HK-2 (cell line): ENCODE data around the gene USP43.
A peak's percentile ranks its signal among the peaks of the same experiment; 100 is the strongest.

Source experiments
- DNase-seq: peaks from one replicate; pipeline ENCODE4 v3.0.0-alpha.2; 2018; ENCODE audit not compliant: unreplicated experiment

The USP43 gene

DNA sequence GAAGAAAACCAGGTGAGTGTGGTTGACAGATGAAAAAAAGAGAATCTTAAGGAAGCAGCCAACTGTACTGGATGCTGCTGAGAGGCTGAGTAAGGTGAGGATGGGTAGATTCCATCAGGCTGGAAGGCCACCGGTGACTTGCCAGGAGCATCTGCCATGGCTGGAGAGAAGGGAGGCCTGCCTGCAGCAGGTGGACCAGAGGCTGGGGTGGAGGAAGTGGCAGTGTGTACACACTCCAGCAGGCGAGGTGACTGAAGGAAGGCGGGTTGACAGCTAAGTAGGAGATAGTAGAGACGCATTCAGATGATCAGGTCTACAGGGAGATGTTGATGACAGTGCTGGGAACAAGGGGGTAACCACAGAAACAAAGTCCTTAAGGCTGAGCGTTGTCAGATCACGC, 69.5 kb downstream of the USP43 start:
- no peak for DNase-seq

GRCh38 chr17:9715503-9716016, 70.2 kb downstream of the USP43 start:
- DNase-seq: no peak

DNA sequence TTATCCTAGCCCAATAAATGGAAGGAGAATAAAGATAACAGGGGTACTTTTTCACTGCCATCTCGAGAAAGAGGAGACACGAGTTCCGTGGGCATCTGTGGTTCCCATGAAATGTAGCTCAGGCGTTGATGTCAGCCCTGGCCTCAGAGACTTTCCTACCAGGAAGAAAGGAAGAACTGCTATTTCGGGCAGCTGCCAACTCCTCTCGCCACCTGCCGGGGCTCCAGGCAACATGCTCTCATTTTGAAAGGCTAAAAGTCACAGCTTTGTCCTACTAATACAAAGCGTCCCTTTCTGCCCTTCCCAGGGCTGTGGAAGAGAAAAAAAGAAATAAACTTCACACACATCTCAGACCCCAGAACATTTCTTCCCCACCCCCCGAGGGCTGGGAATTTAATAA, 80.3 kb downstream of the USP43 start:
- DNase-seq: no peak

DNA sequence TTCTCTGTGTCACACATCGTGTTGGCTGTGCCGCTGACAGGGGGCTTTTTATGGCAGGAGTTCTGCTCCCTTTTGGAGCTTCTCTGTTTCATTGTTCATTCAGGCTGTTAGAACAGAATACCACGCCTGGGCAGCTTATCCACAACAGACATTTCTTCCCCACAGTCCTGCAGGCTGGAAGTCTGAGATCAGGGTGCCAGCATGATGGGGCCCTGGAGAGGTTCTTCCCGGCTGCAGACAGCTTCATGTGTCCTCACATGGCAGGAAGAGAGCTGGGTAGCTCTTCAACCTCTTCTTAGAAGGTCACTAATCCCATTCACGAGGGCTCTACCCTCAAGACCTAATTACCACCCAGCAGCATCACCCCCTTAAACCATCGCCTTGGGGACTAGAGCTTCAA, 81.0 kb downstream of the USP43 start:
- no peak for DNase-seq

GRCh38 chr17:9728005-9728404, 82.7 kb downstream of the USP43 start:
- no peak for DNase-seq

GRCh38 chr17:9728564-9728963, 83.2 kb downstream of the USP43 start:
- DNase-seq: no peak

GRCh38 chr17:9729034-9729650, 83.8 kb downstream of the USP43 start:
- DNase-seq: no peak

- peak; percentile 39 for DNase-seq
These were observed 84.6 kb downstream of the USP43 start for GRCh38 chr17:9729735-9730420.

- DNase-seq: no peak
These were observed 105.2 kb downstream of the USP43 start for GRCh38 chr17:9750524-9750923.

GRCh38 chr17:9755083-9755482, 109.8 kb downstream of the USP43 start:
- no peak for DNase-seq

DNA sequence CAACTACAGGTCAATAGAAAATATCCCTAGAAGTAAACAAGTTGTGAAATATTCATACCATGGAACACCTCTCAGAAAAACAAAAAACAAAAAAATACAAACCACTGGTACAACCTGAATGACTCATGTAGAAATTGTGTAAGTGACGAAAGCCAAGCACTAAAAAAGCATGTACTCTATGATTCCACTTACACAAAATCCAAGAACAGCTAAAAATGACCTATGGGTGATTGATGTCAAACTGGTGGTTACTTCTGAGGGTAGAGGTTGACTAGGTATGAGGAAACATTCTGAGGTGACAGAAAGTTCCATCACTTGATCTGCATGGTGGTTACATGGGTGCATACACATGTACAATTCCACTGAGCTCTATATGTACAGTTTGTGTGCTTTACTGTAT, 114.9 kb downstream of the USP43 start:
- DNase-seq: no peak

GRCh38 chr17:9763643-9764042, 118.3 kb downstream of the USP43 start:
- no peak for DNase-seq

- no peak for DNase-seq
These were observed 120.0 kb downstream of the USP43 start for GRCh38 chr17:9765322-9765721.

DNA sequence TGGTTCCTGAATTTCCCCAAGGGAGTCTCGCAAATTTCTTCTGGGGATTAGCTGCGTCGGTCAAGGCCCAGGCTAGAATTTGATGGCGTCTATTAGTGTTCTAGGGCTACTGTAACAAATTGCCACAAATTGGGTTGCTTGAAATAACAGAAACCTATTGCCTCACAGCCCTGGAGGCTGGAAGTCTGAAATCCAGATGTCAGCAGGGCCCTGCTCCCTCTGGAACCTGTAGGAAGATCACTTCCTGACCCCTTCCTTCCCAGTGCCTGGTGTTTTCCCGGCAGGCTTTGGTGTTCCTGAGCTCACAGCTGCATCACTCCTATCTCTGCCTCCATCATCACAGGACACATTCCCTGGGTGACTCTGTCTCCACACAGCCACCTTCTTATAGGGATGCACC, 121.7 kb downstream of the USP43 start:
- no peak for DNase-seq

- no peak for DNase-seq
These were observed 122.2 kb downstream of the USP43 start for GRCh38 chr17:9767432-9767991.

DNA sequence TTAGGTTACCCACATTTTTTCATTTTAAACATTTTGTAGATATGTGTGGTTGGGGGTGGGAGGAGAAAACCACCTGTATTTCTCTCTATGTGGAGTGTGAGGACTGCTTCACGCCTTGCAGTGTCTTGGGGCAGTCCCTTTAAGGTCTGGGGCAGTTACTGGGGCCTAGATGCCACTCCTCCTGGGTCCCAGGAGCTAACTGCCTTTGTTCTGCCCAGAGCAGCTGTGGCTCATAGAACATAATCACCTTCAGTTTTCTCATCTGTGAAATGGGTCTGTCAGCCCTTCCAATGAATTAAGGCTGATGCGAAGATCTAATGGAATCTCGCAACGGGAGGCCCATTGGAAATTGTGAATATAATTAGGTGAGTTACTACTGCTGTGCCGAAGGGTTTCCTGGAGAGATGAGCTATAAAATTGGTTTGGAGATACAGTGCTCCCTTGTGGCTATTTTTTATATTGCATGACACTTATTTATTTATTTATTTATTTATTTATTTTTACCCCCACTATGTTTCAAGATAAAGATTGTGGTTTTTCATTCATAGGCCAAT, 123.1 kb downstream of the USP43 start:
- peak; percentile 19 for DNase-seq

DNA sequence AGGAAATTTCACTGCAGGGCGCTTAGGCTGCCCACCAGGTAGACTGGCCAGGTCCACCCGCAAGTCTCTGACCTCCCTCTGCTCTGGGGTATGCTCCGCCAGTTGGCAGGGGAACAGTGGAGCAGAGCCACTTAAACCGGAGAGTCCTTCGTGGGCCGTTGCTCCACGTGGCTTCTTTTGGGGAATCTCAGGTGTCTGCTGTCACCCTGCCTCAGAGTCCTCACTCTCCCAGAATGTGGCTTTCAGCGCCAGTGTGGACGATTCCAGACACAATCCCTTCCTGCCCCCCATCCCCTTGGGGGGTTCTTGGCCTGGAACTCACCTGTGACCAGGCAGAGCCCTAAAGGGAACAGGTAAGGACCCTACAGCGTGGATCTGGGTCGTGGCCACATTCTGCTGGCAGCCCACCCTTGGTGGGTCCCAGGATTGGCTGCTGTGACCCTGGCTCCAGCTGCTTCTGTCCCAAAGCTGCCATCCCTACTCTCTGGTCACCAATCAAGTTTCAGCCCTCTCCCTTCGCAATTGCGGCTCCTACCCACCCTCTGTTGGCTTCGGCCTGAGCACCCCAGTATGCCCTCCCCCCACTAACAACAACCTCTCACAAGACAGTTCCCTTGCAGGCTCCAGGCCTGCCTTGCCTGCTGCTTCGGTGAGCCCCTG, 123.8 kb downstream of the USP43 start:
- no peak for DNase-seq

DNA sequence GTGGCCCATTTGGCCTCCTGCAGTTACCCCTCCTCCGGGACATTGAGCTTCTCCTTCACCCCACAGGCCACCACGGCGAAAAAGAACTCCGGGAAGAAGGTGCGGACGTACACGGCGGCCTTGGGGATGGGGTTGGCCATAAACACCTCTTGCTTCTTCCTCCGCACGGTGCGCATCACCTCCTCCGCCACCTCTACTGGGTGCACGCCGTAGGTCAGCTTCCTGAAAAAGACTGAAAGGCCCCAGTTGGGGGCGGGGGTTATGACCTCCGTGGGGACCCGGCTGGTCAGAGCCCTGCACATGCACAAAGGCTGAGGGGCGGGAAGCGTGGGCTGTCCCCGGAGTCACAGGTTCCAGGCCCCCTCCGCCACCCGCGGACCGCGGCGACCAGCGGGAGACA, 126.1 kb downstream of the USP43 start:
- DNase-seq: no peak

DNA sequence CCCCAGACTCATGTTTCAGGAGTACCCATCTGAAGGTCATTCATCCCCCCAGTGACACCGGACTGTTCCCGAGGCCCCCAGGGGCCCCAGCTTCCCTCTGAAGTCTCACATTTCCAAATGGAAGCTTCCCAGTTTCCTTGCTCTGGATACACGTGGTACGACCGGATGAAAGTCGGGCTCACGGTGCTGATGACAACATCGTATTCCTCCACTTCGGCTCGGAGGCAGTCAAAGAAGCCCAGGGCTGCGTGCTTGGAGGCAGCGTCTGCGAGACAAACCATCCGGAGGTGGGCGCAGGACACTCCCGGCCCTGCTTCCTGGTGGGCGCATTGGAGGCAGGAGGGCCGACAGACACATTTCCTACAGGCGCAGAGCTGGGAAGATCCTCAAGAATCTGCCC, 127.3 kb downstream of the USP43 start:
- no peak for DNase-seq

- DNase-seq: no peak
These were observed 131.6 kb downstream of the USP43 start for GRCh38 chr17:9776911-9777310.
